CD4-positive, alpha-beta T cell treated with Interleukin-15 for 1 hour (primary cell): ENCODE measurements around the gene ATP13A3.
"Not testable (repeated sequence)": the region's sequence is repeated elsewhere in the genome, so short reads cannot be mapped to it uniquely, and the experiment has no call there.

Experiments used
- DNase-seq: peaks from one replicate; pipeline ENCODE4 v3.0.0-alpha.2; 2020

ATP13A3 gene

GRCh38 chr3:194486540-194487288 is at the start of gene ATP13A3:
TSS of gene ATP13A3 (minus strand) at chr3:194487002. CDS start at chr3:194462190, 24,812 bp downstream.
- DNase-seq = peak; percentile 94

GRCh38 chr3:194535199-194535598 is 48.4 kb upstream of the ATP13A3 start:
- not testable (repeated sequence) for DNase-seq

GRCh38 chr3:194534243-194534642 is 47.4 kb upstream of the ATP13A3 start:
- no peak for DNase-seq

GRCh38 chr3:194532591-194532990 is 45.8 kb upstream of the ATP13A3 start:
- DNase-seq = no peak

GRCh38 chr3:194527726-194528125 is 40.9 kb upstream of the ATP13A3 start:
- no peak for DNase-seq

GRCh38 chr3:194526164-194526563 is 39.4 kb upstream of the ATP13A3 start:
- no peak for DNase-seq

GRCh38 chr3:194522579-194523046 is 35.8 kb upstream of the ATP13A3 start:
- DNase-seq = no peak

GRCh38 chr3:194521510-194522260 is 34.9 kb upstream of the ATP13A3 start:
- no peak for DNase-seq

- not testable (repeated sequence) for DNase-seq
Measured at GRCh38 chr3:194520682-194521162, 33.9 kb upstream of the ATP13A3 start.

GRCh38 chr3:194520201-194520600 is 33.4 kb upstream of the ATP13A3 start:
- not testable (repeated sequence) for DNase-seq

GRCh38 chr3:194518652-194519051 is 31.9 kb upstream of the ATP13A3 start:
- DNase-seq = no peak

GRCh38 chr3:194517333-194517732 is 30.5 kb upstream of the ATP13A3 start:
- DNase-seq = no peak

- DNase-seq = no peak
Measured at GRCh38 chr3:194514626-194515025, 27.8 kb upstream of the ATP13A3 start.

- no peak for DNase-seq
Measured at GRCh38 chr3:194512895-194513601, 26.2 kb upstream of the ATP13A3 start.

GRCh38 chr3:194508491-194509453 is 22.0 kb upstream of the ATP13A3 start:
- DNase-seq = no peak

GRCh38 chr3:194507571-194507970 is 20.8 kb upstream of the ATP13A3 start:
- no peak for DNase-seq

- no peak for DNase-seq
Measured at GRCh38 chr3:194505791-194506415, 19.1 kb upstream of the ATP13A3 start.

GRCh38 chr3:194504861-194505260 is 18.1 kb upstream of the ATP13A3 start:
- DNase-seq = no peak

GRCh38 chr3:194504146-194504545 is 17.3 kb upstream of the ATP13A3 start:
- no peak for DNase-seq

GRCh38 chr3:194503081-194503531 is 16.3 kb upstream of the ATP13A3 start:
- no peak for DNase-seq

GRCh38 chr3:194500198-194500597 is 13.4 kb upstream of the ATP13A3 start:
- no peak for DNase-seq
